Tibial nerve (tissue), 3 donors: ENCODE results near the gene ANKRD30A.
"Not testable (repeated sequence)": the region's sequence is repeated elsewhere in the genome, so short reads cannot be mapped to it uniquely, and the experiment has no call there.

Source experiments
- POLR2A ChIP-seq, 2 donors: fragments of 450-650 bp; IDR thresholded peaks; one replicate each; pipeline ENCODE4 v1.6.1; 2017; ENCODE audit warnings: antibody characterized with exemption in 2 of 2, mild to moderate bottlenecking in 2 of 2, moderate library complexity in 2 of 2
- TF ChIP-seq, protein P1 (sequence below), 5 experiments: fragments of 200-600 bp in 3 of 5; fragments of 450-650 bp in 2 of 5; sonication (generic) in 3 of 5; IDR thresholded peaks; one replicate each; pipeline ENCODE4 v1.5.1; 2016 to 2019; ENCODE audit warnings: antibody characterized with exemption in 5 of 5, mild to moderate bottlenecking in 3 of 5, moderate library complexity in 2 of 5

DNA sequence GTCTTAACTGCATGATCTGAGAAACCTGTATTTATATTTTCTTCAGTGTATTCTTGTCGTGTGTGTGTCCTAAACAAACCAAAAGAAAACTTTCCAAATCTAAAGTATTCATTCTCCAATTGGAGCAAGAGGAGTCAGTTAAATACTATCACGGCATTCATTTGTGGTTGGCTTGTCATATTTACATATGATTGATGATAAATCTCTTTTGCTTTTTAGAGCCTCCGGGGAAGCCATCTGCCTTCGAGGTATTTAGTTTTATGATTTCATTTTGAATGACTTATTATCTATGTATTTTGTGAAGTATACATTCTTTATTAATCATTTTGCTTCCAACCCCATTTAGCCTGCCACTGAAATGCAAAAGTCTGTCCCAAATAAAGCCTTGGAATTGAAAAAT is 37.0 kb downstream of the ANKRD30A start:
- TF ChIP-seq, protein P1, sequence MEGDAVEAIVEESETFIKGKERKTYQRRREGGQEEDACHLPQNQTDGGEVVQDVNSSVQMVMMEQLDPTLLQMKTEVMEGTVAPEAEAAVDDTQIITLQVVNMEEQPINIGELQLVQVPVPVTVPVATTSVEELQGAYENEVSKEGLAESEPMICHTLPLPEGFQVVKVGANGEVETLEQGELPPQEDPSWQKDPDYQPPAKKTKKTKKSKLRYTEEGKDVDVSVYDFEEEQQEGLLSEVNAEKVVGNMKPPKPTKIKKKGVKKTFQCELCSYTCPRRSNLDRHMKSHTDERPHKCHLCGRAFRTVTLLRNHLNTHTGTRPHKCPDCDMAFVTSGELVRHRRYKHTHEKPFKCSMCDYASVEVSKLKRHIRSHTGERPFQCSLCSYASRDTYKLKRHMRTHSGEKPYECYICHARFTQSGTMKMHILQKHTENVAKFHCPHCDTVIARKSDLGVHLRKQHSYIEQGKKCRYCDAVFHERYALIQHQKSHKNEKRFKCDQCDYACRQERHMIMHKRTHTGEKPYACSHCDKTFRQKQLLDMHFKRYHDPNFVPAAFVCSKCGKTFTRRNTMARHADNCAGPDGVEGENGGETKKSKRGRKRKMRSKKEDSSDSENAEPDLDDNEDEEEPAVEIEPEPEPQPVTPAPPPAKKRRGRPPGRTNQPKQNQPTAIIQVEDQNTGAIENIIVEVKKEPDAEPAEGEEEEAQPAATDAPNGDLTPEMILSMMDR (IDR thresholded peaks at IDR 0.05), result not testable (repeated sequence)
- TF ChIP-seq POLR2A (IDR thresholded peaks at IDR 0.05), result not testable (repeated sequence)
